NT2/D1 (cell line): ENCODE data around the gene CD81.
"Not testable (repeated sequence)": the region's sequence is repeated elsewhere in the genome, so short reads cannot be mapped to it uniquely, and the experiment has no call there.

Experiments used
- DNase-seq: peaks from one replicate; pipeline ENCODE4 v3.0.0-alpha.2; 2011; ENCODE audit warnings: low read depth, low spot score
- H3K27me3 ChIP-seq: 2 replicates; pipeline ENCODE4 v1.6.0; 2011; ENCODE audit warnings: mild to moderate bottlenecking; ENCODE audit not compliant: insufficient read length, insufficient read depth
- H3K36me3 ChIP-seq: 2 replicates; pipeline ENCODE4 v1.6.1; 2011; ENCODE audit warnings: mild to moderate bottlenecking, low read length, mixed read lengths; ENCODE audit not compliant: insufficient read depth, insufficient read length
- H3K4me1 ChIP-seq: 2 replicates; pipeline ENCODE4 v1.5.1; 2011; ENCODE audit not compliant: insufficient read depth, insufficient read length
- H3K4me3 ChIP-seq: 2 replicates; pipeline ENCODE4 v1.5.1; 2011; ENCODE audit warnings: low read depth; ENCODE audit not compliant: insufficient read length
- H3K9ac ChIP-seq: 2 replicates; pipeline ENCODE4 v1.6.0; 2011; ENCODE audit warnings: low read depth; ENCODE audit not compliant: insufficient read length
- H3K9me3 ChIP-seq: 2 replicates; pipeline ENCODE4 v1.5.1; 2011; ENCODE audit warnings: mild to moderate bottlenecking, low read length; ENCODE audit not compliant: insufficient read depth
- SUZ12 ChIP-seq: IDR thresholded peaks from 2 replicates; pipeline ENCODE4 v1.6.1; 2011; ENCODE audit not compliant: insufficient read length, insufficient read depth; ENCODE audit errors: extremely low read depth
- YY1 ChIP-seq: IDR thresholded peaks from 2 replicates; pipeline ENCODE4 v1.6.1; 2011; ENCODE audit not compliant: insufficient read length, insufficient read depth
- ZNF274 ChIP-seq: IDR thresholded peaks from 2 replicates; pipeline ENCODE4 v1.6.1; 2011; ENCODE audit warnings: mild to moderate bottlenecking, low read depth, low read length

Gene CD81

DNA sequence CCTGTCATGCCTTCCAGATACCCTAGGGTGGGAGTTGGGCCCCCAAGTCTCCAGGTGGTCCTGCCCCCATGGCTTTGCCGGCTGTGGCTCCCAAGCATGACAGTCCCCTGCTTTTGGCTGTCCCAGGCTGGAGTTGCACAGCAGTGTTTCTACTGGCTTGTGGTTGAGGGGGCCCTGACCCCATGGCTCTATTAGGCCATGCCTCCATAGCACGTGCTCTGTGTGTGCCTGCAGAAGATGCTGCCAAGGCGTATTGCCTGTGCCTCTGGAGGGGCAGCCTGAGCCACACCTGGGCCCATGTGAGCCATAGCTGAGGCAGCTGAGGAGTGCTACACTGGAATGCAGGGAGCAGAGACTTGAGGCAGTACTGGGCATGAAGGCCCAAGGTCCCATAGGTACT, 25.4 kb upstream of the CD81 start:
- no peaks in the 10 kb centered on the region for H3K27me3 ChIP-seq
- no peaks in the 10 kb centered on the region for H3K36me3 ChIP-seq
- TF ChIP-seq YY1 (no peak), SUZ12 (no peak), ZNF274 (no peak)
- peaks cover 66% of the 10 kb centered on the region for H3K9me3 ChIP-seq
- H3K4me3 ChIP-seq, result no peak overlapping the region
- DNase-seq, result no peak
- H3K9ac ChIP-seq, result no peak overlapping the region
- H3K4me1 ChIP-seq, result no peaks in the 10 kb centered on the region

DNA sequence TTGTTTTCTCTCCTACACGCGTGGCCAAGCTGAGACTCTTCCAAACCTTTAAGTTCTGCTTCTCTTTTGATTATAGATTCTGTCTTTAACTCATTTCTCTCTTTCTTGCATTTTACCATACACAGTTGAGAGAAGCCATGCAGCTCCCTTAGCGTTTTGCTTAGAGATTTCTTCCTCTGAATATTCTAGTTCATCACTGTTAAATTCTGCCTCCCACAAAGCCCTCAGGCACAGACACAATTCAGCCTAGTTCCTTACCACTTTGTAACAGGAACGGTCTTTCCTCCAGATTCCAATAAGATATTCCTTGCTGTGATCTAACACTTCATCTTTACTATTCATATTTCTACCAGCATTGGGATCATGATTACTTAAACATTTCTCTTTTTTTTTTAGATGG, 24.7 kb upstream of the CD81 start:
- H3K4me3 ChIP-seq, result no peak overlapping the region
- no peak for TF ChIP-seq ZNF274
- no peak for TF ChIP-seq YY1
- H3K9ac ChIP-seq, result no peak overlapping the region
- H3K9me3 ChIP-seq, result peaks cover 61% of the 10 kb centered on the region
- no peaks in the 10 kb centered on the region for H3K27me3 ChIP-seq
- H3K4me1 ChIP-seq, result no peaks in the 10 kb centered on the region
- no peak for DNase-seq
- H3K36me3 ChIP-seq, result no peaks in the 10 kb centered on the region

DNA sequence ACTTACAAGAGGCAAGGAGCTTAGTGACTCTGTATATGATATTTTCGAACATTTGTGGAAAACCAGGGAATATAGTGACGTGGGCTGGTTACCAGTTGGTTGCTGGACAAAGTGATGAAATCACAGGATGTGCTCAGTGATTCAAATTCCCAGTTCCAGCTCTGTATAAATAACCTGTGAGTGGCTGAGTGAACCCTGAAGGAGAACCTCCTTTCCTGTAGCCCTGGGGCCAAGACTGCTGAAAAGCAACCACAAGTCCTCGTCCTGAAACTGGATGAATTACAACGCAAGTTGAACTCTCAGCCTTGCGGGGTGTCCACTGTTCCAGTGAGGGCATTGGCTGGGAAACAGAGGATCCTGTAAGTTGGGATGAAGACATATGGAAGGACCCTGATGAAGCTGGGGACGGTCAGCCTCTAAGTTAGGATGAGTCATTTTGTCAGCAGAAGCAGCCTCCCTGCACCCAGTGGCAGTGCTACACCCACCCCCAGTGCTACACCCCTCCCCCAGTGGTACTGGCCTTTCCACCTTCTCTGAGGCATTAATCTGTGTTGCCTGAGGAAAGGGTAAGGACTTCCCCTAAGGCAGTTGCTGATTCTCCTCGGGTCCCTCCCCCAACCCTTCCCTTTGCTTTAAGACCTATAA, 22.0 kb upstream of the CD81 start:
- Histone ChIP-seq H3K9me3 (peaks cover 34% of the 10 kb centered on the region), H3K4me1 (no peaks in the 10 kb centered on the region), H3K4me3 (no peak overlapping the region), H3K9ac (no peak overlapping the region), H3K27me3 (no peaks in the 10 kb centered on the region), H3K36me3 (no peaks in the 10 kb centered on the region)
- no peak for DNase-seq
- TF ChIP-seq SUZ12 (no peak), YY1 (no peak), ZNF274 (no peak)

DNA sequence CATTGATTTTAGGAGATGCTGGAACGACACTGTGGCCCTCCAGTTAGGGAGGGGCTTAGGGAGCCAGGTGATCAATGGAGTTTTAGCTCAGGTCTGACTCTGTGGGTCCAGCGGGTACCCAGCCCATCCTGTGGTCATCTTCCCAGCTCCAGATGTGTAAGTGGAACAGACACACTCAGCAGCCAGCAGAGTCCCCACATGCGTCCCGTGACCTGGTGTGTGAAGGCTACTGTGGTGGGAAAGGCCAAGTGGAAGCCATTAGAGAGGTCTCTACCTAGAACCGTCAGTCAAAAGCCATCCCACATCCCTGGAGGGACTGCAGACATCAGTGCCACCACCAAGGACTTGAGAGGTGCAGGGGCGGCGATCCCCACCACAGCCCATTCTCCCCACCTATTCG, 19.9 kb upstream of the CD81 start:
- H3K36me3 ChIP-seq, result no peaks in the 10 kb centered on the region
- H3K4me3 ChIP-seq, result no peak overlapping the region
- no peak for DNase-seq
- peaks cover 17% of the 10 kb centered on the region for H3K9me3 ChIP-seq
- H3K9ac ChIP-seq, result no peak overlapping the region
- H3K27me3 ChIP-seq, result no peaks in the 10 kb centered on the region
- H3K4me1 ChIP-seq, result no peaks in the 10 kb centered on the region
- TF ChIP-seq ZNF274, result no peak
- TF ChIP-seq SUZ12, result no peak
- no peak for TF ChIP-seq YY1

DNA sequence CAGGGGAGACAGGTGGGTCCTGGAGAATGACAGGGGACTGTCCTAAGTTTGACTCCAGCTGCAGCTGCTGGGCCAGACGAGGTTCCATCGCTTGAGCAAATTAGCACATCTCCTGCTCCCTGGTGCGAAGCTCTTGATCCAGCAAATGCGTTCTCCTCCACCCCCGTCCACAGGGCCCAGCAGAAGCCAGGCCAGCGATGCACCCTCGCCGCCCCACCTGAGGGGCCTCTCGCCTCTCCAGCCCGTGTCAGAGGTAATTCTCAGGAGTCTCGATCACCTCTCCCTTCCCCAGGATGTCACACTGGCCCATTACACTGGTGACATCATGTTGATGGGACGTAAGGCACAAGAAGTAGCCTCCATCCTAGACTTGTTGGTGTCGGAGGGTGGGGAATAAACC, 19.5 kb upstream of the CD81 start:
- not testable (repeated sequence) for H3K4me1 ChIP-seq, H3K4me3 ChIP-seq, H3K9ac ChIP-seq, DNase-seq, H3K27me3 ChIP-seq, H3K36me3 ChIP-seq
- peaks cover 17% of the 10 kb centered on the region for H3K9me3 ChIP-seq

DNA sequence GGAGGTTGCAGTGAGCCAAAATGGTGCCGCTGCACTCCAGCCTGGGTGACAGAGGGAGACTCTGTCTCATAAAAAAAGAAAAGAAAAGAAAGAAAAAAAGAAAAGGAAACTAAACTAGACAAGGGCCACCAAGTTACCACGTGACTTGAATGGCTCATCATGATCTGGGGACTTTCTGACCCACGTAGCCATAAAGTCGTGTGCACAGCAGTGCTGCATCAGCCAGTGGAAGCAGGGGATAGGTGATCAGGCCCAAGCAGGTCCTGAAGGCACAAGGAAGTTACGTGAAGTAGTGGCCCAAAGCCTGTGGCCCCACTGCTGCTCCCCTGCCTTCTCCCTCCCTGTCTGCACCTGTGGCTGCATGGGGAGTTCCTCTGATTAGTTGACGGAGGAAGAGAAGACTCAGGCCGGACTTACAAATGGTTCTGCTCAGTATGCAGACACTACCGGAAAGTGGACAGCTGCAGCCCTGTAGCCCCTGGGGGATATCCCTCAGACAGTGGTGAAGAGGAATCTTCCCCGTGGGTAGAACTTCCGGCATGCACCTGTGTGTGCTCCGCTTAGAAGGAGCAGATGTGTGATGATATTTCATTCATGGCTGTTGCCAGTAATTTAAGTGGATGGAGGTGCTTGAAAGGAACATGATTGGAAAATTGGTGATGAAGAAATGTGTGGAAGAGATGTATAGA, 18.2 kb upstream of the CD81 start:
- H3K4me1 ChIP-seq, result no peaks in the 10 kb centered on the region
- peaks cover 17% of the 10 kb centered on the region for H3K9me3 ChIP-seq
- no peak for DNase-seq
- H3K9ac ChIP-seq, result peak overlapping the region; percentile 17
- TF ChIP-seq ZNF274, result no peak
- TF ChIP-seq YY1, result no peak
- TF ChIP-seq SUZ12, result no peak
- H3K4me3 ChIP-seq, result no peak overlapping the region
- H3K36me3 ChIP-seq, result no peaks in the 10 kb centered on the region
- peaks cover 3% of the 10 kb centered on the region for H3K27me3 ChIP-seq

DNA sequence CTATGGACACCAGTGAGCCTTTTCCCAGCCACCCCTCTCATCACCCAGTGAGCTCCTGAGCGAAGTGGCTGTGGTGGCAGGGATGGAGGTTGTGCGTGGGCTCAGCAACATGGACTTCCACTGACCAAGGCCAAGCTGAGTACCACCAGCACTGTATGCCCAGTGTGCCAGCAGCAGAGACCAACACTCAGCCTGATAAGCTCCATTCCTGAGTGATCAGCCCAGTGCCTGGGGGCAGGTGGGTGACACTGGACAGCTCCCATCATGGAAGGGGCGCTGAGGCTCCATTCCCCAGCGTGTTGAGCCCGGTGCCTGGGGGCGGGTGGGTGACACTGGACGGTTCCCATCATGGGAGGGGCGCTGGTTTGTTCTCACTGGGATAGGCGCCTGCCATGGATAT, 17.6 kb upstream of the CD81 start:
- no peaks in the 10 kb centered on the region for H3K36me3 ChIP-seq
- no peak overlapping the region for H3K4me3 ChIP-seq
- H3K4me1 ChIP-seq, result no peaks in the 10 kb centered on the region
- H3K9me3 ChIP-seq, result peaks cover 16% of the 10 kb centered on the region
- DNase-seq, result no peak
- no peak for TF ChIP-seq ZNF274
- H3K27me3 ChIP-seq, result peaks cover 3% of the 10 kb centered on the region
- H3K9ac ChIP-seq, result no peak overlapping the region

DNA sequence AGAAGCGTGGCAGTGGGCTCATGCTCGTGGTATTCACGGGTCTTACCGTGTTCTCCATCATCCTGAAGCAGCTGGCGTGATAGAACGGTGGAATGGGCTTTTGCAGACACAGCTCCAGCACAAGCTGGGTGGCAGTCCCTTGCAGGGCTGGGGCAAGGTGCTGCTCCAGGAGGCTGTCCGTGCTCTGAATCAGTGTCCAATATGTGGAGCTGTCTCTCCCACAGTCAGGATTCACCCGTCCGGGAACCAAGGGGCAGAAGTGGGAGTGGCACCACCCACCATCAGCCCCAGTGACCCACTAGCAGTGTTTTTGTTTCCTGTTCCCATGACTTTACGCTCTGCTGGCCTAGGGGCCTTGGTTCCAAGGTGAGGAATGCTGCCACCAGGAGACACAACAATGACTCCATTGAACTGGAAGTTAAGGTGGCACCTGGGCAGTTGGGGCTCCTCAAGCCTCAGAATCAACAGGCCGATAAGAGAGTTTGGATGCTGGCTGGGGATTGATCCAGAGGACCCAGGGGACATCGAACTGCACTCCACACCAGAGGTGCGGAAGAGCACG, 16.9 kb upstream of the CD81 start:
- no peaks in the 10 kb centered on the region for H3K4me1 ChIP-seq
- H3K4me3 ChIP-seq, result no peak overlapping the region
- DNase-seq, result no peak
- peaks cover 3% of the 10 kb centered on the region for H3K27me3 ChIP-seq
- TF ChIP-seq SUZ12 (no peak), ZNF274 (no peak), YY1 (no peak)
- peaks cover 12% of the 10 kb centered on the region for H3K9me3 ChIP-seq
- no peak overlapping the region for H3K9ac ChIP-seq
- no peaks in the 10 kb centered on the region for H3K36me3 ChIP-seq
